GM21786 (cell line): Measurements from ENCODE around the gene PDE4D.

Experiments
- ATAC-seq: cut with Tn5 transposase; IDR thresholded peaks from one replicate; pipeline ENCODE4 v1.9.1; 2021; ENCODE audit not compliant: unreplicated experiment

Gene PDE4D

GRCh38 chr5:58924306-58924705 lies 969.2 kb downstream of the PDE4D start:
- no peak for ATAC-seq

DNA sequence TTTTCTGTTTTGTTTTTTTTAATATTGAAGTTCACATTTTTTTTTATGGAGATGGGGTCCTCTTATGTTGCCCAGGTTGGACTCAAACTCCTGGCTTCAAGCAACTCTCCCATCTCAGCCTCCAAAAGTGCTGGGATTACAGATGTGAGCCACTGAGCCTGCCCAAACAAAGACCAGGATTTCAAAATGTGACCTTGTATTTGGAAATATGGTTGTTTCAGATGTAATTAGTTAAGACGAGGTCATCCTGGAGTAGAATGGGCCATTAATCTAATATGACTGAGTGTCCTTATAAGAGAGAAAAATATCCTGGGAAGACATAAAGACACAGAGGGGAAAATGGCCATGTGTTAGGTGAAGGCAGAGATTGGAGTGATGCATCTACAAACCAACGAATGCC lies 970.2 kb downstream of the PDE4D start:
- ATAC-seq: no peak

DNA sequence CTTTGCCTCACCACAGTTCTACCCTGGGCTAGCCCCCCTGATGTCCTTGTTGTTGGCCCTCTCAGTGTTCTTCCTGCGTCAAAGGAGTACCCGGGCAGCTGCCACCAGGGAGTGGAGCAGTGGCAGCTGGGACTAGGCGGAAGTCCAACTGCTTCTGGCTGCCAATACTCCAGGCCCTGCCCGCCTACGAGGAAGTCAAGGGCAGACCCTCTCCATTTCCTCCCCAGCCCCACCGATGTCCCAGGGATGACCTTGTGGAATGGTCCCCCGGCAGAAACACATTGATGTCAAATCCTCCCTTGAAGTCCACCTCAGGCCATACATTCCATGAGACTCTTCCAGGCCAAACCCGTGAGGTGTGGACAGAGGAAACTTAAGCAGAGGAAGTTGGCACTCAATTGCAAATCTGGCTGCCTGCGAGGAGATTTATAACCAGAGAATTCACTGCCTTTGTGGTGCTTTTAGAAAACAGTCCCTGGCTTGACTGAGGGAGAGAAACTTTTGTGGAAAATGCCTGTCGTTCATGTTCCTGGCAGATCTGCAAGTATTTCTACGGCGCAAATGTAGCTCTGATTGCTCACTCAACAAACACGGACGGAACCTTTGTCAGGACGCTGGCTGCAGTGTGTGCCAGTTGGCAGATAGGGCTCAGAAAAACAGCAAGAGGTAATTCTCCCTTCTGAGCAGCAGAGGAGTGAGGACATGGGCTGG lies 970.9 kb downstream of the PDE4D start:
- no peak for ATAC-seq

- no peak for ATAC-seq
These were observed 972.4 kb downstream of the PDE4D start for GRCh38 chr5:58921159-58921558.

- no peak for ATAC-seq
These were observed 973.7 kb downstream of the PDE4D start for GRCh38 chr5:58919833-58920232.
